ENCODE results near the gene ADD3.

ADD3 gene

GRCh38 chr10:109992485-109992884 lies 15.3 kb upstream of the ADD3 start:
- ChIA-PET CTCF (interaction anchor here (0.9 to 2.4 kb wide), 3 partner anchors 10 to 15 kb away, joined by 3 to 25 read pairs (median 6); partner anchors contain the start of gene ADD3), POLR2A (no interaction called here)
- no peak for DNase-seq (ENCODE audit: extremely low spot score)
- TF ChIP-seq, protein P1, sequence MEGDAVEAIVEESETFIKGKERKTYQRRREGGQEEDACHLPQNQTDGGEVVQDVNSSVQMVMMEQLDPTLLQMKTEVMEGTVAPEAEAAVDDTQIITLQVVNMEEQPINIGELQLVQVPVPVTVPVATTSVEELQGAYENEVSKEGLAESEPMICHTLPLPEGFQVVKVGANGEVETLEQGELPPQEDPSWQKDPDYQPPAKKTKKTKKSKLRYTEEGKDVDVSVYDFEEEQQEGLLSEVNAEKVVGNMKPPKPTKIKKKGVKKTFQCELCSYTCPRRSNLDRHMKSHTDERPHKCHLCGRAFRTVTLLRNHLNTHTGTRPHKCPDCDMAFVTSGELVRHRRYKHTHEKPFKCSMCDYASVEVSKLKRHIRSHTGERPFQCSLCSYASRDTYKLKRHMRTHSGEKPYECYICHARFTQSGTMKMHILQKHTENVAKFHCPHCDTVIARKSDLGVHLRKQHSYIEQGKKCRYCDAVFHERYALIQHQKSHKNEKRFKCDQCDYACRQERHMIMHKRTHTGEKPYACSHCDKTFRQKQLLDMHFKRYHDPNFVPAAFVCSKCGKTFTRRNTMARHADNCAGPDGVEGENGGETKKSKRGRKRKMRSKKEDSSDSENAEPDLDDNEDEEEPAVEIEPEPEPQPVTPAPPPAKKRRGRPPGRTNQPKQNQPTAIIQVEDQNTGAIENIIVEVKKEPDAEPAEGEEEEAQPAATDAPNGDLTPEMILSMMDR (IDR thresholded peaks at IDR 0.05; ENCODE audit: control extremely low read depth, extremely low read depth, low read depth, missing control alignments) = no peak

DNA sequence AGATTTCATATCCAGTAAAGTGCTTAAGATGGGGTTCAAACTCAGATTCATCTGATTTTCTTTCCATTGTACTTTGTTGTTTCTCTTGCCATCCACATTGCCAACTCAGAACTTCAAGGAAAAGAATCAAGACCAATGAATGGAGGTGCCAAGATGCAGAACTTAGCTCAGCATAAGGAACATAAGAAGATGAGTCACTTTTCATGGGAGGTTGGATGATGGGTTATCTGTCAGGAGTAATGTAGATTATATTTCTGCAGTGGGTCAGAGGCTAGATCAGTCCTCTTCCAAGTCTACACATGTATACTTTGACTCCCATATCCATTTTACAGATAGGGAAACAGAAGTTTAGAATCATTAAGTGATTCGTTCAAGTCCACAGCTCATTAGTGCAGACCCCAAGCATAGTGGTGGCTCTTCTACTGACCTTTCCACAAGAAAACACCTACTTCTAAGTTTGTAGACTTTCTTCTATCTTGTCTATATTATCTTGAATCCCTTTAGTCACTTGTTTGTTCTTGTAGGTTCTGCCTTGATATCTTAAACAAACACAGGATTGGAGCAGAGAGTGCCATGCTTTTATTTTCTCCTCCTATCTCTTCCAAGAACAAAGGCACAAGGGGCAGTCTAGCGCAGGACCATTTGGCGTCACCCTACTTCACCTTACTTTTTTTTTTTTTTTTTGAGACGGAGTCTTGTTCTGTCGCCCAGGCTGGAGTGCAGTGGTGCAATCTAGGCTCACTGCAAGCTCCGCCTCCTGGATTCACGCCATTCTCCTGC lies 14.0 kb upstream of the ADD3 start:
- ChIA-PET POLR2A (no interaction called here), CTCF (no interaction called here)
- no peak for DNase-seq (ENCODE audit: extremely low spot score)
- TF ChIP-seq, protein P1 (IDR thresholded peaks at IDR 0.05; ENCODE audit: control extremely low read depth, extremely low read depth, low read depth, missing control alignments) = no peak

DNA sequence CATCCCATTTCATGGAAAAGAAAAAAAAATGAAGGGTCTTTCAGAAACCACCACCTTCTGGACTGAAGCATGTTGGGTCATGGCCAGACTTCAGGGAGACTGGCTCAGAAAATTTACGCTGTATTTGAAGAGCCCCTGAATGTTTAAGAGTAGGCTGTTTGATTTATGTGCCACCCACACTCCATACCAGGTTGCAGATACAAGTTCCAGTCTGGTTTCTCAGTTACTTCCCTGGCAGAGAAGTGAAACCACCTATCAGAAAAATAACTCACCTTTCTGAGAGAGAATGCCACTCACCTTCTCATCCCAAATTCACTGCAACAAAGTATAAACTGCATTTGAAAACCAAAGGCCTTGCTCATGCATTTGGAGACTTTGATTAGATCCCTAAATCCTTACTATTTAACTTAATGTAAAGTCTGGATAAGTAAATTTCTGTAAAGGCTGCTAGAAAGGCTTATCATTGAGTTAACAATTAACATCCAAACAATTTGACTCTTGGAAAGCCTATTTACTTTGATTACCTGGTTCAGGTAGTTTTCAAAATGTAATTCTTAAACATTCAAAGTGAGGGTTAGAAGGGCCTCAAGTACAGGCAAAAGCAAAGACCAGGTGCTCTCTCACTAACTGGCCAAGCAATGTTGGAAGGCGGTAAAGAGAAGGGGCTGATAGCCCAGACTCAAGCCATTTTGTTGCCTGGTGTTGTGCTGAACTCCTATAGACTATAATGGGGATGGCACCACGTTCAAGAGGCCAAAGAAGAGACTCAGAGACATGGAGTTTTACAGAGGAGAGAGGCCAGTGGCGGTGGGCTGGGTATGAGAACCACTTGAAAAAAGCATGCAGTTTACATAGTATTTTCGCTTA lies 12.8 kb upstream of the ADD3 start:
- DNase-seq (ENCODE audit: extremely low spot score) = no peak
- TF ChIP-seq, protein P1 (IDR thresholded peaks at IDR 0.05; ENCODE audit: control extremely low read depth, extremely low read depth, low read depth, missing control alignments) = no peak
- POLR2A ChIA-PET = no interaction called here
- CTCF ChIA-PET = no interaction called here

GRCh38 chr10:109995595-109995994 lies 12.2 kb upstream of the ADD3 start:
- no peak for DNase-seq (ENCODE audit: extremely low spot score)
- TF ChIP-seq, protein P1 (IDR thresholded peaks at IDR 0.05; ENCODE audit: control extremely low read depth, extremely low read depth, low read depth, missing control alignments) = no peak
- CTCF ChIA-PET = no interaction called here

DNA sequence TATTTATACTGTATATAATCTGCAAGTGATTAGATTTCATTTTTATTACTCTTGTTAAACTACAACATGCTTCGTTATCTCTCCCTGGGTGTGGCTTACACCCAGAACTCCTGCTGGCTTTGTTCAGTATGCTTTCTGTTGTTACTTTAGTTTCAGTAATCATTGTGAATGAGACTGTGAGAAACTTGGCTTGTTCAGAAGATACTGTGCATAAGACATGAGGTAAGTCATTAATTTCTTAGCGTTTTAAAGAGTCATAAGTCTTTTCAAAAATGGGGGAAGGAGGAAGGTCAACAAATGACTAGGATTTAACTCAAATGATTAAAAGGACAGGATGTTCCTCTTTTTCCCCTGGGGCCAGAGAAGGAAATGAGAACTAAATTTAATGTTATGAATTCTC lies 11.6 kb upstream of the ADD3 start:
- ChIA-PET CTCF (interaction anchor here (1.5 kb wide), 1 partner anchor 16 kb away, joined by 4 read pairs; no protein-coding TSS in a partner anchor), POLR2A (no interaction called here)
- no peak for DNase-seq (ENCODE audit: extremely low spot score)
- TF ChIP-seq, protein P1 (IDR thresholded peaks at IDR 0.05; ENCODE audit: control extremely low read depth, extremely low read depth, low read depth, missing control alignments) = no peak

More at GRCh38 chr10:109995595-109995994, 12.2 kb upstream of the ADD3 start:
- POLR2A ChIA-PET = no interaction called here

DNA sequence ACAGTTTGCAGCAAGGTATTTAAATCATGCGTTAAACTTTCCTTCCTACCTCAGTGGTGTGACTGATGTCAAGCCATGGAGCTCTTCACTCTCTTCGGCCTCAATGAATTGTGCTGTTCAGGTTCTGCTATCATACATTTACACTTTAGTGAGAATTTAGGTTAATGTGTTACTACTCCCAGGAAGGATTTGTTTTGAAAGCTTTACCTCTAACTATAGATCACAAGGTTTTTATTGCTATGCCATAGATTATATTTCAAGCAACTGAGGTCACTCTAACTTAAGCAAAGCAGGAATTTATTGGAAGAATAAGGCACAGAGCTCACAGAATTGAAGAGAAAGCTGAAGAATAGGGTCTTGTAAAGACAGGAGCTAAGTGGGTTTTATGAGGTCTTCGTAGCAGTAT lies 11.0 kb upstream of the ADD3 start:
- ChIA-PET CTCF (interaction anchor here (0.9 to 1.5 kb wide), 2 partner anchors 15 to 141 kb away, joined by 3 to 4 read pairs; no protein-coding TSS in a partner anchor), POLR2A (no interaction called here)

More for the DNA sequence above, 11.0 kb upstream of the ADD3 start:
- no peak for DNase-seq (ENCODE audit: extremely low spot score)
- TF ChIP-seq, protein P1 (IDR thresholded peaks at IDR 0.05; ENCODE audit: control extremely low read depth, extremely low read depth, low read depth, missing control alignments) = no peak
